ENCODE results near the gene TUBB8B.
"Not testable (repeated sequence)": the region's sequence is repeated elsewhere in the genome, so short reads cannot be mapped to it uniquely, and the experiment has no call there.

TUBB8B gene

DNA sequence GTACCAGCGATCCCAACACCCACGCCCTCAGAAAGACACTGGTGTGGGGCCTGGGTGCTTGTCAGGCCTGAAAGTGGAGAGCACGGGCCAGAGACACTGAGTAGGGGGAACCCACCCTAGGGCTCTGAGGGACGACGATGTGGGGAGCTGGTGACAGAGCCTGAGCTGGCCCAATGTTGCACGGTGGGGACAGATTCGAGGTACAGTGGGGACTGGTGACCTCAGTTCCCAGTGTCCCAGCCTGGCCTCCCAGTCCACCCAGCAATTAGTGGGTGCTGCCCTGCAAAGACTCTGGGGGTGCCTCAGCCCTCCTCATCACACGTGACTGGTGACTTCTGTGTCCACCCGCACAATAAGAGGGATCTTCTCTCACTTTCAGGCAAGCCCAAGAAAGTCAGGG is 36.6 kb downstream of the TUBB8B start:
- DNase-seq (ENCODE audit: low spot score): not testable (repeated sequence)

DNA sequence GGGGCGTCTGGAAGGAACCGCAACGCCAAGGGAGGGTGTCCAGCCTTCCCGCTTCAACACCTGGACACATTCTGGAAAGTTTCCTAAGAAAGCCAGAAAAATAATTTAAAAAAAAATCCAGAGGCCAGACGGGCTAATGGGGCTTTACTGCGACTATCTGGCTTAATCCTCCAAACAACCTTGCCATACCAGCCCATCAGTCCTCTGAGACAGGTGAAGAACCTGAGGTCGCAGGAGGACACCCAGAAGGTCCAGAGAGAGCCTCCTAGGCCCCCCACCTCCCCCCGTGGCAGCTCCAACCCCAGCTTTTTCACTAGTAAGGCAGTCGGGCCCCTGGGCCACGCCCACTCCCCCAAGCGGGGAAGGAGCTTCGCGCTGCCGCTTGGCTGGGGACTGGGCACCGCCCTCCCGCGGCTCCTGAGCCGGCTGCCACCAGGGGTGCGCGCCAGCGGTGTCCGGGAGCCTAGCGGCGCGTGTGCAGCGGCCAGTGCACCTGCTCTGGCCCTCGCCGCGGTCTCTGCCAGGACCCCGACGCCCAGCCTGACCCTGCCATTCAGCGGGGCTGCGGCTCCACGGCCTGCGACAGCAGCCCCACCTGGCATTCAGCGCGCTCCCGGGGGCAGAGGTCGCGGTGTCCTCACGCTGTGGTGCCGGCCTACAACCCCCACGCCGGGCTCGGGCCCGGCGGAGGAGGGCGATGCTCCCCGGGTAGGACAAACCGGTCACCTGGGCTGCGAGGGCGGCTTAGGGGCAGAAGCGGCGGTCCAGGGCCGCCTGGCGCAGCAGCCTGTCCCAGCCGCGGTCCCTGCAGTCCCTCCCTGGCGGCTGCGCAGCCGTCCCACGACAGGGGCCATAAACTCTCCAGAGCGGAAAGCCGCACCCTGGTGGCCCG is 37.8 kb downstream of the TUBB8B start:
- not testable (repeated sequence) for DNase-seq (ENCODE audit: low spot score)

DNA sequence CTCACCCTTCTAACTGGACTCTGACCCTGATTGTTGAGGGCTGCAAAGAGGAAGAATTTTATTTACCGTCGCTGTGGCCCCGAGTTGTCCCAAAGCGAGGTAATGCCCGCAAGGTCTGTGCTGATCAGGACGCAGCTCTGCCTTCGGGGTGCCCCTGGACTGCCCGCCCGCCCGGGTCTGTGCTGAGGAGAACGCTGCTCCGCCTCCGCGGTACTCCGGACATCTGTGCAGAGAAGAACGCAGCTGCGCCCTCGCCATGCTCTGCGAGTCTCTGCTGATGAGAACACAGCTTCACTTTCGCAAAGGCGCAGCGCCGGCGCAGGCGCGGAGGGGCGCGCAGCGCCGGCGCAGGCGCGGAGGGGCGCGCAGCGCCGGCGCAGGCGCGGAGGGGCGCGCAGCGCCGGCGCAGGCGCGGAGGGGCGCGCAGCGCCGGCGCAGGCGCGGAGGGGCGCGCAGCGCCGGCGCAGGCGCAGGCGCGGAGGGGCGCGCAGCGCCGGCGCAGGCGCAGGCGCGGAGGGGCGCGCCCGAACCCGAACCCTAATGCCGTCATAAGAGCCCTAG is 38.7 kb downstream of the TUBB8B start:
- DNase-seq (ENCODE audit: low spot score): not testable (repeated sequence)

DNA sequence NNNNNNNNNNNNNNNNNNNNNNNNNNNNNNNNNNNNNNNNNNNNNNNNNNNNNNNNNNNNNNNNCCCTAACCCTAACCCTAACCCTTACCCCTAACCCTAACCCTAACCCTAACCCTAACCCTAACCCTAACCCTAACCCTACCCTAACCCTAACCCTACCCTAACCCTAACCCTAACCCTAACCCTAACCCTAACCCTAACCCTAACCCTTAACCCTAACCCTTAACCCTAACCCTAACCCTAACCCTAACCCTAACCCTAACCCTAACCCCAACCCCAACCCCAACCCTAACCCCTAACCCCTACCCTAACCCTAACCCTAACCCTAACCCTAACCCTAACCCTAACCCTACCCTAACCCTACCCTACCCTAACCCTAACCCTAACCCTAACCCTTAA is 39.5 kb downstream of the TUBB8B start:
- DNase-seq (ENCODE audit: low spot score): not testable (repeated sequence)
